ENCODE results near the gene CDC42SE2. TPM values are rescaled to one million over a fixed set of nuclear protein-coding genes. Genes with fewer than 3 reads are reported as not detected.

The CDC42SE2 gene
- total and polyA plus RNA-seq, 12 donors = 5.1 to 26.7 (median 19.2) TPM

DNA sequence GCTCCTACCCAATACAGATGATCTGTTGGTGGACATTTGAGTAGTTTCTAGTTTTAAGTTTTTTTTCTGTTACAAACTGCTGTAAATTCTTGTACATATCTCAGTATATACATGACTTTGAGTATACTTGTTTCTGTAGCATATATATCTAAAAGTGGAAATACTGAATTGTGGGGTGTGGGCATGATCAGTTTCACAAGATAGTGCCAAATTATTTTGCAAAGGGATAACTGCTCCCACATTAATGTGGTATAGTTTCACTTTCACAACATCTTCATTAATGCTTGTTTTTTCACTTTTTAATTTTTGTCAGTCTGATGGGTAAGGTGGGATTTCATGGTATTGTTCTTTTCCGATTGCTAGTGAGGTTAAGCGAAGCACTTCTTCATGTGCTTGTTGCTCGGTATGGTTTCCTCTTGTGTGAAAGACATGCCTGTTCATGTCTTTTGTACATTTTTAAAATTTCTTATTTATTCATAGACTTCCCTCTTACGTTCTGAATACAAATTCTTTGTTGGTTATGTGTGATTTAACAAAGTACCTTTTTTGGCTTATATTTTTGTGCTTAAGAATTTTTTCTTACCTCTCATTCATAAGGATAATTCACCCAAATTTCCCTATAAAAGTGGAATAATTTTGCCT lies 103.5 kb downstream of the CDC42SE2 start:
- intact Hi-C loops (cut with DNase I) = no loop called here
- Histone ChIP-seq H3K4me1 (replicated peaks in 1 of 2) (no peaks in the 10 kb centered on the region), H3K36me3 (replicated peaks in 1 of 2) (no peaks in the 10 kb centered on the region), H3K4me3 (no peak overlapping the region), H3K9me3 (replicated peaks in 1 of 3) (no peaks in the 10 kb centered on the region), H3K27me3 (no peaks in the 10 kb centered on the region), H3K27ac (no peak overlapping the region)
- WGBS, 4 donors = 93 to 98% (median 96%) methylated on average over 4 of the region's 4 CpGs
- DNase-seq = no peak
- no peak for TF ChIP-seq POLR2A (IDR thresholded peaks at IDR 0.05)
- TF ChIP-seq, protein P1, sequence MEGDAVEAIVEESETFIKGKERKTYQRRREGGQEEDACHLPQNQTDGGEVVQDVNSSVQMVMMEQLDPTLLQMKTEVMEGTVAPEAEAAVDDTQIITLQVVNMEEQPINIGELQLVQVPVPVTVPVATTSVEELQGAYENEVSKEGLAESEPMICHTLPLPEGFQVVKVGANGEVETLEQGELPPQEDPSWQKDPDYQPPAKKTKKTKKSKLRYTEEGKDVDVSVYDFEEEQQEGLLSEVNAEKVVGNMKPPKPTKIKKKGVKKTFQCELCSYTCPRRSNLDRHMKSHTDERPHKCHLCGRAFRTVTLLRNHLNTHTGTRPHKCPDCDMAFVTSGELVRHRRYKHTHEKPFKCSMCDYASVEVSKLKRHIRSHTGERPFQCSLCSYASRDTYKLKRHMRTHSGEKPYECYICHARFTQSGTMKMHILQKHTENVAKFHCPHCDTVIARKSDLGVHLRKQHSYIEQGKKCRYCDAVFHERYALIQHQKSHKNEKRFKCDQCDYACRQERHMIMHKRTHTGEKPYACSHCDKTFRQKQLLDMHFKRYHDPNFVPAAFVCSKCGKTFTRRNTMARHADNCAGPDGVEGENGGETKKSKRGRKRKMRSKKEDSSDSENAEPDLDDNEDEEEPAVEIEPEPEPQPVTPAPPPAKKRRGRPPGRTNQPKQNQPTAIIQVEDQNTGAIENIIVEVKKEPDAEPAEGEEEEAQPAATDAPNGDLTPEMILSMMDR (IDR thresholded peaks at IDR 0.05) = no peak

DNA sequence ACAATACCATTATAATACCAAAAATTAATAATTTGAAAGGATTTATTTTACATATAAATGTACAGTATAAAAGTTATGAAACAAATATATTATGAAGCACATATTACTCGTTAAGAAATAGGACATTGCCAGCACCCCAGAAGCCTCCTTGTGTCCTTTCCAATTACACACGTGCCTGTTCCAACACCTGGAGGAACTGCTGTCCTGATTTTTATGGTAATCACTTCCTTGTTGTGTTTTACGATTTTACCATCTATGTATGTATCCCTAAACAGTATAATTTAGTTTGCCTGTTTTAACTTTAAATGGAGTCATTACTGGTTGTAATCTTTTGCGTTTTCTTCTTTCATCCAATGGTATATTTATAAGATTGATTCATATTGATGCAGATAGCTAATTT lies 105.0 kb downstream of the CDC42SE2 start:
- WGBS, 4 donors = 90 to 93% (median 92%) methylated on average over 4 of the region's 4 CpGs
- no peak overlapping the region for H3K4me3 ChIP-seq
- no peaks in the 10 kb centered on the region for H3K4me1 ChIP-seq (replicated peaks in 1 of 2)
- H3K36me3 ChIP-seq (replicated peaks in 1 of 2) = no peaks in the 10 kb centered on the region
- no peaks in the 10 kb centered on the region for H3K27me3 ChIP-seq
- no peak for TF ChIP-seq POLR2A (IDR thresholded peaks at IDR 0.05)
- intact Hi-C loops (cut with DNase I) = no loop called here
- no peaks in the 10 kb centered on the region for H3K9me3 ChIP-seq (replicated peaks in 1 of 3)
- H3K27ac ChIP-seq = no peak overlapping the region
- DNase-seq = no peak

DNA sequence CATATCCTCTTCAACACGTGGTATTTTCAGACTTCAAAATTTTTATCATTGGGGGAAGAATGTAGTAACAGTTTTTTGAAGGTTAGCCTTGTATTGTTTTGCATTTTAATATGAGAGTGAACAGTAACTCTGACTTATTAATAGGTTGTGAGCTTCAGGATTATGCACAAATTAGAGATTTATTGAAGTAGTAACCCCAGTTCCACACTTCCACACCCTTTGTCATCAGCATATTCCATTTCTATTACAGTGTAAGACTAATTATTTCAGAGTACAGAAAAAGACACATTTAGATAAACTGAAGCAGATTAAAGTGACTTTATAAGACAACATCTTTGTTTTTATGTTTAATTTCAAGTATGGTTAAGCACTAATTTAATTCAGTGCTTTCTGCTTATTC lies 105.7 kb downstream of the CDC42SE2 start:
- no peaks in the 10 kb centered on the region for H3K4me1 ChIP-seq (replicated peaks in 1 of 2)
- no peak overlapping the region for H3K27ac ChIP-seq
- H3K9me3 ChIP-seq (replicated peaks in 1 of 3) = no peaks in the 10 kb centered on the region
- TF ChIP-seq, protein P1 (IDR thresholded peaks at IDR 0.05) = no peak
- no peak for TF ChIP-seq POLR2A (IDR thresholded peaks at IDR 0.05)
- DNase-seq = no peak
- intact Hi-C loops (cut with DNase I) = no loop called here
- no peaks in the 10 kb centered on the region for H3K36me3 ChIP-seq (replicated peaks in 1 of 2)
- H3K27me3 ChIP-seq = no peaks in the 10 kb centered on the region
- H3K4me3 ChIP-seq = no peak overlapping the region
- 63 to 74% (median 68%) methylated on average over 1 of the region's 1 CpG for WGBS, 4 donors

DNA sequence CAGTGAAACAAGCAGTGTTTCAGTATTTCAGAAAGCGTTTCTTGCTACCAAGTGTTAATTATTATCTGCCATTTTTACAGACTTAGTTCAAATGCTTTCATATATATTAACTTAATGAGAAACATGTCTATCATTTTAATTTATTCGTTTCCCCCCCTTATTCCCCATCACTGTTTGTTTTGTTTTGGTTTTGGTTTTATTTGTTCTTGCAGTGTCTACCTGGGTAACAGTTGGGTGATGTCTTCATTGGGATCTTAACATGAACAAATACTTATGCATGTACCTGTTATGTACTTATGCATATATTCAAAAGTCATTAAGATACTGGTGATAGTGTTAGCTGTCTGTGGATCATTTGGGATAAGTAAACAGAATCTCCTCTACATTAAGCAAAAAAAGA lies 108.0 kb downstream of the CDC42SE2 start:
- no peak for TF ChIP-seq POLR2A (IDR thresholded peaks at IDR 0.05)
- TF ChIP-seq, protein P1 (IDR thresholded peaks at IDR 0.05) = no peak
- Histone ChIP-seq H3K36me3 (replicated peaks in 1 of 2) (no peaks in the 10 kb centered on the region), H3K4me3 (no peak overlapping the region), H3K9me3 (replicated peaks in 1 of 3) (no peaks in the 10 kb centered on the region), H3K4me1 (replicated peaks in 1 of 2) (no peaks in the 10 kb centered on the region), H3K27ac (no peak overlapping the region), H3K27me3 (no peaks in the 10 kb centered on the region)
- DNase-seq = no peak
- WGBS, 4 donors = 91 to 98% (median 94%) methylated on average over 2 of the region's 2 CpGs
- intact Hi-C loops (cut with DNase I) = no loop called here

DNA sequence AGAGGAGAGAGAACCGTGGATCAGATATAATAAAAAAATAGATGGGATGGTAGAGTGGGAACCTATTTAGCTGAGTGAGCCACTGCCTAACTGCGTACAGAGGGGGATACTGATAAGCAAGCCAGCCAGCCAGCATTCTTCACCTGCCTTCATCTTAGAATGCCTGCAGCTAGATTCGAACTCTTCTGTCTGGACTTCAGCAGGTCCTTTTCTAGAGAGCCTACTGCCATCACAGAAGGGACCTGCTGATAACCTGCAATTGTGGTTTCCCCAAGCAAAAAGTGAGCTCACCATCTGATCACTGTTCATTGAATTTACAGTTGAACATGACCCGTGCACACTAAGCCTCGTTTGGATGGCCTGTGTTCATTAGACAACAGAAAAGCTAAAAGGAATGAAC lies 109.4 kb downstream of the CDC42SE2 start:
- WGBS, 4 donors = 74 to 94% (median 90%) methylated on average over 5 of the region's 5 CpGs
- no peaks in the 10 kb centered on the region for H3K9me3 ChIP-seq (replicated peaks in 1 of 3)
- H3K4me1 ChIP-seq (replicated peaks in 1 of 2) = no peaks in the 10 kb centered on the region
- intact Hi-C loops (cut with DNase I) = no loop called here
- no peak for TF ChIP-seq POLR2A (IDR thresholded peaks at IDR 0.05)
- TF ChIP-seq, protein P1 (IDR thresholded peaks at IDR 0.05) = no peak
- DNase-seq = no peak
- H3K36me3 ChIP-seq (replicated peaks in 1 of 2) = no peaks in the 10 kb centered on the region
- no peak overlapping the region for H3K4me3 ChIP-seq
- no peaks in the 10 kb centered on the region for H3K27me3 ChIP-seq
- H3K27ac ChIP-seq = no peak overlapping the region

Data from adrenal gland (tissue), 12 donors.